CD8-positive, alpha-beta memory T cell (primary cell): ENCODE results near the gene STAT1. TPM values are rescaled to one million over a fixed set of nuclear protein-coding genes. Genes with fewer than 3 reads are reported as not detected.

ENCODE experiments used
- CTCF ChIA-PET: fragments of 350-600 bp; sonication (Branson Sonifier 250); formaldehyde crosslinking; loops from one replicate; lab custom pipeline; 2021; ENCODE audit warnings: antibody characterized with exemption; lab: Charles Lee
- POLR2A ChIA-PET: fragments of 350-600 bp; sonication (Branson Sonifier 250); formaldehyde crosslinking; loops from one replicate; lab custom pipeline; 2021; ENCODE audit warnings: antibody characterized with exemption; lab: Charles Lee
- DNase-seq, 5 donors: peaks; one replicate each; pipeline versions ENCODE4 v3.0.0 to v3.0.0-alpha.2; 2020 to 2022; ENCODE audit warnings: mixed read lengths in 1 of 5
- H3K27ac ChIP-seq: one replicate; pipeline ENCODE4 v1.7.0; 2013; ENCODE audit warnings: low read depth, mild to moderate bottlenecking, low read length, moderate library complexity
- H3K27me3 ChIP-seq: 2 replicates; pipeline ENCODE4 v1.7.0; 2013; ENCODE audit warnings: low read length, mild to moderate bottlenecking; ENCODE audit not compliant: insufficient read depth, poor library complexity, severe bottlenecking
- H3K36me3 ChIP-seq: 2 replicates; pipeline ENCODE4 v1.7.0; 2013; ENCODE audit warnings: mild to moderate bottlenecking, low read length, moderate library complexity; ENCODE audit not compliant: insufficient read depth
- H3K4me1 ChIP-seq: 2 replicates; pipeline ENCODE4 v1.7.0; 2013; ENCODE audit warnings: mild to moderate bottlenecking, low read length, moderate library complexity; ENCODE audit not compliant: insufficient read depth
- H3K4me3 ChIP-seq: 2 replicates; pipeline ENCODE4 v1.7.0; 2013; ENCODE audit warnings: mild to moderate bottlenecking, low read length
- H3K9me3 ChIP-seq: 2 replicates; pipeline ENCODE4 v1.7.0; 2013; ENCODE audit warnings: mild to moderate bottlenecking, low read length
- H3K27ac Mint-ChIP-seq, 8 donors: one replicate each; pipeline ENCODE4 v1.8.0; 2020 to 2021; ENCODE audit warnings: mixed read lengths in 8 of 8, mild to moderate bottlenecking in 6 of 8, inconsistent platforms in 3 of 8, moderate library complexity in 3 of 8
- H3K27me3 Mint-ChIP-seq, 2 donors: one replicate each; pipeline ENCODE4 v1.8.0; 2020 to 2021; ENCODE audit warnings: mixed read lengths in 2 of 2, mild to moderate bottlenecking in 1 of 2, moderate library complexity in 1 of 2
- H3K36me3 Mint-ChIP-seq, 3 donors: one replicate each; pipeline ENCODE4 v1.8.0; 2020 to 2021; ENCODE audit warnings: mixed read lengths in 3 of 3, inconsistent platforms in 1 of 3, mild to moderate bottlenecking in 1 of 3
- H3K4me1 Mint-ChIP-seq, 3 donors: one replicate each; pipeline ENCODE4 v1.8.0; 2020 to 2021; ENCODE audit warnings: mixed read lengths in 3 of 3, inconsistent platforms in 1 of 3, mild to moderate bottlenecking in 1 of 3
- H3K4me3 Mint-ChIP-seq, 7 donors: one replicate each; pipeline ENCODE4 v1.8.0; 2020 to 2021; ENCODE audit warnings: mixed read lengths in 7 of 7, mild to moderate bottlenecking in 6 of 7, moderate library complexity in 4 of 7, inconsistent platforms in 2 of 7
- H3K9me3 Mint-ChIP-seq, 5 donors: one replicate each; pipeline ENCODE4 v1.8.0; 2020 to 2022; ENCODE audit warnings: mixed read lengths in 5 of 5, mild to moderate bottlenecking in 3 of 5, moderate library complexity in 2 of 5, inconsistent platforms in 1 of 5
- polyA plus RNA-seq: library from polyadenylated mRNA; unstranded; fragments of 300-500 nt; fragmentation: Illumina TruSeq; gene quantifications from one replicate; pipeline ENCODE4 v1.2.3, GENCODE V29; 2021
- total RNA-seq, 2 experiments: library from RNA; stranded (reverse); gene quantifications; one replicate each; pipeline ENCODE4 v1.2.3, GENCODE V29; 2021

STAT1 gene
- total and polyA plus RNA-seq, 3 experiments from 2014 or later, result 142 to 173 (median 145) TPM

GRCh38 chr2:191020221-191020741 lies 6.3 kb upstream of the STAT1 start:
- Mint-ChIP-seq H3K36me3 (peaks cover 0 to 4% (median 0%) of the 10 kb centered on the region in 3 donors), H3K9me3 (no peaks in the 10 kb centered on the region), H3K4me1 (peaks cover 23 to 37% (median 34%) of the 10 kb centered on the region in 3 donors), H3K27ac (peak overlapping the region in 1 of 8 donors; percentile 86), H3K4me3 (no peak overlapping the region), H3K27me3 (no peaks in the 10 kb centered on the region)
- Histone ChIP-seq H3K9me3 (no peaks in the 10 kb centered on the region), H3K27ac (peak overlapping the region; percentile 72), H3K36me3 (no peaks in the 10 kb centered on the region), H3K4me3 (peak overlapping the region; percentile 66), H3K4me1 (peaks cover 61% of the 10 kb centered on the region), H3K27me3 (no peaks in the 10 kb centered on the region)
- ChIA-PET CTCF (interaction anchor here (1.1 to 2.0 kb wide), 7 partner anchors 9 to 170 kb away, joined by 3 to 6 read pairs (median 5); no protein-coding TSS in a partner anchor), POLR2A (interaction anchor here (0.6 to 1.6 kb wide), 6 partner anchors 9 to 130 kb away, joined by 3 to 5 read pairs (median 3); no protein-coding TSS in a partner anchor)
- peak; percentile 86 to 96 (median 93) for DNase-seq

- Histone ChIP-seq H3K9me3 (no peaks in the 10 kb centered on the region), H3K27ac (no peak overlapping the region), H3K36me3 (no peaks in the 10 kb centered on the region), H3K4me1 (peaks cover 70% of the 10 kb centered on the region), H3K27me3 (no peaks in the 10 kb centered on the region), H3K4me3 (no peak overlapping the region)
- Mint-ChIP-seq H3K4me1 (peaks cover 20 to 31% (median 31%) of the 10 kb centered on the region in 3 donors), H3K4me3 (peak overlapping the region in 2 of 7 donors; percentile 73 to 85), H3K36me3 (peaks cover 0 to 4% (median 0%) of the 10 kb centered on the region in 3 donors), H3K27me3 (no peaks in the 10 kb centered on the region), H3K27ac (peak overlapping the region in 7 of 8 donors; percentile 7 to 93 (median 72)), H3K9me3 (no peaks in the 10 kb centered on the region)
- CTCF ChIA-PET, result interaction anchor here (1.3 to 2.0 kb wide), 5 partner anchors 14 to 169 kb away, joined by 3 to 6 read pairs (median 5); no protein-coding TSS in a partner anchor
- DNase-seq, result no peak
- POLR2A ChIA-PET, result interaction anchor here (0.6 to 1.6 kb wide), 2 partner anchors 70 to 131 kb away, joined by 3 read pairs; no protein-coding TSS in a partner anchor
Measured at GRCh38 chr2:191019376-191019775, 5.4 kb upstream of the STAT1 start.

GRCh38 chr2:191018643-191019119 lies 4.7 kb upstream of the STAT1 start:
- H3K36me3 ChIP-seq, result no peaks in the 10 kb centered on the region
- no peaks in the 10 kb centered on the region for H3K9me3 ChIP-seq
- H3K27ac ChIP-seq, result no peak overlapping the region
- CTCF ChIA-PET, result interaction anchor here (1.3 to 2.0 kb wide), 2 partner anchors 137 to 169 kb away, joined by 3 to 5 read pairs; no protein-coding TSS in a partner anchor
- peak overlapping the region; percentile 19 for H3K4me3 ChIP-seq
- peaks cover 69% of the 10 kb centered on the region for H3K4me1 ChIP-seq
- Mint-ChIP-seq H3K9me3 (no peaks in the 10 kb centered on the region), H3K27me3 (no peaks in the 10 kb centered on the region), H3K4me3 (peak overlapping the region; percentile 73 to 85 (median 79)), H3K4me1 (peaks cover 20 to 31% (median 29%) of the 10 kb centered on the region in 3 donors), H3K36me3 (peaks cover 0 to 4% (median 0%) of the 10 kb centered on the region in 3 donors), H3K27ac (peak overlapping the region in 7 of 8 donors; percentile 64 to 93 (median 89))
- no peaks in the 10 kb centered on the region for H3K27me3 ChIP-seq
- POLR2A ChIA-PET, result interaction anchor here (1.6 kb wide), 1 partner anchor 132 kb away, joined by 3 read pairs; no protein-coding TSS in a partner anchor
- DNase-seq, result peak in 1 of 5 donors; percentile 49

GRCh38 chr2:191018048-191018447 lies 4.1 kb upstream of the STAT1 start:
- Histone ChIP-seq H3K27ac (no peak overlapping the region), H3K36me3 (no peaks in the 10 kb centered on the region), H3K4me1 (peaks cover 64% of the 10 kb centered on the region), H3K4me3 (peak overlapping the region; percentile 19), H3K27me3 (no peaks in the 10 kb centered on the region), H3K9me3 (no peaks in the 10 kb centered on the region)
- peak overlapping the region in 5 of 8 donors; percentile 53 to 91 (median 76) for H3K27ac Mint-ChIP-seq
- H3K27me3 Mint-ChIP-seq, result no peaks in the 10 kb centered on the region
- no peaks in the 10 kb centered on the region for H3K9me3 Mint-ChIP-seq
- CTCF ChIA-PET, result interaction anchor here (2.0 kb wide), 1 partner anchor 168 kb away, joined by 5 read pairs; no protein-coding TSS in a partner anchor
- H3K4me1 Mint-ChIP-seq, result peaks cover 20 to 31% (median 29%) of the 10 kb centered on the region in 3 donors
- H3K36me3 Mint-ChIP-seq, result peaks cover 0 to 4% (median 0%) of the 10 kb centered on the region in 3 donors
- no peak for DNase-seq
- H3K4me3 Mint-ChIP-seq, result peak overlapping the region in 5 of 7 donors; percentile 52 to 85 (median 79)
- POLR2A ChIA-PET, result no interaction called here

GRCh38 chr2:191015831-191016230 lies 1.9 kb upstream of the STAT1 start:
- CTCF ChIA-PET, result interaction anchor here (1.0 to 1.3 kb wide), 2 partner anchors 9 to 133 kb away, joined by 3 to 4 read pairs; no protein-coding TSS in a partner anchor
- Mint-ChIP-seq H3K27ac (no peak overlapping the region), H3K4me1 (peaks cover 29 to 43% (median 31%) of the 10 kb centered on the region in 3 donors), H3K4me3 (peak overlapping the region in 1 of 7 donors; percentile 12), H3K27me3 (no peaks in the 10 kb centered on the region), H3K36me3 (peaks cover 0 to 11% (median 0%) of the 10 kb centered on the region in 3 donors), H3K9me3 (no peaks in the 10 kb centered on the region)
- Histone ChIP-seq H3K4me3 (no peak overlapping the region), H3K9me3 (no peaks in the 10 kb centered on the region), H3K27ac (no peak overlapping the region), H3K36me3 (no peaks in the 10 kb centered on the region), H3K4me1 (peaks cover 64% of the 10 kb centered on the region), H3K27me3 (no peaks in the 10 kb centered on the region)
- POLR2A ChIA-PET, result interaction anchor here (1.5 kb wide), 1 partner anchor 662 kb away, joined by 3 read pairs; the partner anchor contains the start of gene NABP1
- DNase-seq, result no peak

- ChIA-PET CTCF (interaction anchor here (1.0 to 1.3 kb wide), 3 partner anchors 8 to 133 kb away, joined by 3 to 5 read pairs (median 3); no protein-coding TSS in a partner anchor), POLR2A (interaction anchor here (1.0 to 1.5 kb wide), 2 partner anchors 135 to 662 kb away, joined by 3 to 5 read pairs; partner anchors contain the start of gene NABP1)
- Histone ChIP-seq H3K27me3 (no peaks in the 10 kb centered on the region), H3K27ac (no peak overlapping the region), H3K4me3 (no peak overlapping the region), H3K36me3 (peaks cover under 1% of the 10 kb centered on the region), H3K9me3 (no peaks in the 10 kb centered on the region), H3K4me1 (peaks cover 64% of the 10 kb centered on the region)
- H3K36me3 Mint-ChIP-seq, result peaks cover 0 to 11% (median under 1%) of the 10 kb centered on the region in 3 donors
- H3K4me3 Mint-ChIP-seq, result no peak overlapping the region
- no peak for DNase-seq
- no peaks in the 10 kb centered on the region for H3K9me3 Mint-ChIP-seq
- H3K27ac Mint-ChIP-seq, result no peak overlapping the region
- no peaks in the 10 kb centered on the region for H3K27me3 Mint-ChIP-seq
- H3K4me1 Mint-ChIP-seq, result peaks cover 30 to 49% (median 34%) of the 10 kb centered on the region in 3 donors
Measured at GRCh38 chr2:191015239-191015638, 1.3 kb upstream of the STAT1 start.

GRCh38 chr2:191014653-191015020 lies 666 bp upstream of the STAT1 start:
- H3K4me1 ChIP-seq, result peaks cover 68% of the 10 kb centered on the region

More at GRCh38 chr2:191014653-191015020, 666 bp upstream of the STAT1 start:
- H3K4me1 Mint-ChIP-seq, result peaks cover 32 to 49% (median 37%) of the 10 kb centered on the region in 3 donors
- H3K27me3 Mint-ChIP-seq, result no peaks in the 10 kb centered on the region
- Histone ChIP-seq H3K36me3 (peaks cover 6% of the 10 kb centered on the region), H3K4me3 (peak overlapping the region; percentile 60), H3K9me3 (no peaks in the 10 kb centered on the region), H3K27ac (peak overlapping the region; percentile 69), H3K27me3 (no peaks in the 10 kb centered on the region)
- no peaks in the 10 kb centered on the region for H3K9me3 Mint-ChIP-seq
- no peak overlapping the region for H3K4me3 Mint-ChIP-seq
- ChIA-PET POLR2A (interaction anchor here (0.8 to 1.8 kb wide), 7 partner anchors 8 to 663 kb away, joined by 3 to 6 read pairs (median 4); partner anchors contain the start of gene NABP1), CTCF (interaction anchor here (1.2 to 1.7 kb wide), 4 partner anchors 8 to 141 kb away, joined by 3 to 8 read pairs (median 6); no protein-coding TSS in a partner anchor)
- no peak overlapping the region for H3K27ac Mint-ChIP-seq
- DNase-seq, result peak in 1 of 5 donors; percentile 50
- peaks cover 0 to 15% (median 5%) of the 10 kb centered on the region in 3 donors for H3K36me3 Mint-ChIP-seq
